ENCODE measurements around the gene PCF11. TPM values are rescaled to one million over a fixed set of nuclear protein-coding genes. Genes with fewer than 3 reads are reported as not detected.

The PCF11 gene
- total and polyA plus RNA-seq, 2 of the 13 experiments (the other 11 are each of a cell fraction or from before 2014, with no cell fraction given) = 40.3 to 47.7 TPM

DNA sequence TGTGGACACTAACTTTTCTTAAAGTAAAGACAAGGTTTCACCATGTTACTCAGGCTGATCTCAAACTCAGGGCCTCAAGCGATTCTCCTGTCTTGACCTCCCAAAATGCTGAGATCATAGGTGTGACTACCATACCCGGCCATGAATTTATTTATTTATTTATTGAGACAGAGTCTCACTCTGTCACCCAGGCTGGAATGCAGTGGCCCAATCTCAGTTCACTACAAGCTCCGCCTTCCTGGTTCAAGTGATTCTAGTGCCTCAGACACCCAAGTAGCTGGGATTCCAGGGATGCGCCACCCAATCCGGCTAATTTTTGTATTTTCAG is 29.7 kb upstream of the PCF11 start:
- no peak overlapping the region for H3K4me2 ChIP-seq (ENCODE audit: low read depth, low read length)
- no peaks in the 10 kb centered on the region for H3K36me3 ChIP-seq (replicated peaks in 1 of 2; ENCODE audit: control insufficient read depth in 1 of 2, insufficient read depth in 2 of 2, low read length in 2 of 2)
- DNase-seq (ENCODE audit: low spot score) (no peak), ATAC-seq (no peak), FAIRE-seq (no peak)
- H3K27ac ChIP-seq (ENCODE audit: extremely low read length, insufficient read depth, low read length) = no peak overlapping the region
- WGBS (ENCODE audit: low lambda C conversion rate) = 62% methylated on average over 5 of the region's 5 CpGs
- no peak overlapping the region for H3K4me3 ChIP-seq (replicated peaks in 1 of 3; ENCODE audit: insufficient read depth in 1 of 3, low read depth in 2 of 3, low read length in 3 of 3)
- H3K79me2 ChIP-seq (ENCODE audit: insufficient read depth, low read length) = no peaks in the 10 kb centered on the region
- no peak for TF ChIP-seq MAFG (CRISPR knock-in tag; IDR thresholded peaks at IDR 0.05)
- no peak for TF ChIP-seq ZC3H13 (CRISPR knock-in tag; IDR thresholded peaks at IDR 0.05)
- TF ChIP-seq ZSCAN31 (CRISPR knock-in tag; IDR thresholded peaks at IDR 0.05; ENCODE audit: low read depth) = no peak
- no peak for TF ChIP-seq ZNF775 (CRISPR knock-in tag; IDR thresholded peaks at IDR 0.05; ENCODE audit: borderline replicate concordance)
- TF ChIP-seq, protein P1, sequence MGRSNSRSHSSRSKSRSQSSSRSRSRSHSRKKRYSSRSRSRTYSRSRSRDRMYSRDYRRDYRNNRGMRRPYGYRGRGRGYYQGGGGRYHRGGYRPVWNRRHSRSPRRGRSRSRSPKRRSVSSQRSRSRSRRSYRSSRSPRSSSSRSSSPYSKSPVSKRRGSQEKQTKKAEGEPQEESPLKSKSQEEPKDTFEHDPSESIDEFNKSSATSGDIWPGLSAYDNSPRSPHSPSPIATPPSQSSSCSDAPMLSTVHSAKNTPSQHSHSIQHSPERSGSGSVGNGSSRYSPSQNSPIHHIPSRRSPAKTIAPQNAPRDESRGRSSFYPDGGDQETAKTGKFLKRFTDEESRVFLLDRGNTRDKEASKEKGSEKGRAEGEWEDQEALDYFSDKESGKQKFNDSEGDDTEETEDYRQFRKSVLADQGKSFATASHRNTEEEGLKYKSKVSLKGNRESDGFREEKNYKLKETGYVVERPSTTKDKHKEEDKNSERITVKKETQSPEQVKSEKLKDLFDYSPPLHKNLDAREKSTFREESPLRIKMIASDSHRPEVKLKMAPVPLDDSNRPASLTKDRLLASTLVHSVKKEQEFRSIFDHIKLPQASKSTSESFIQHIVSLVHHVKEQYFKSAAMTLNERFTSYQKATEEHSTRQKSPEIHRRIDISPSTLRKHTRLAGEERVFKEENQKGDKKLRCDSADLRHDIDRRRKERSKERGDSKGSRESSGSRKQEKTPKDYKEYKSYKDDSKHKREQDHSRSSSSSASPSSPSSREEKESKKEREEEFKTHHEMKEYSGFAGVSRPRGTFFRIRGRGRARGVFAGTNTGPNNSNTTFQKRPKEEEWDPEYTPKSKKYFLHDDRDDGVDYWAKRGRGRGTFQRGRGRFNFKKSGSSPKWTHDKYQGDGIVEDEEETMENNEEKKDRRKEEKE (IDR thresholded peaks at IDR 0.05) = no peak
- TF ChIP-seq, protein P2, sequence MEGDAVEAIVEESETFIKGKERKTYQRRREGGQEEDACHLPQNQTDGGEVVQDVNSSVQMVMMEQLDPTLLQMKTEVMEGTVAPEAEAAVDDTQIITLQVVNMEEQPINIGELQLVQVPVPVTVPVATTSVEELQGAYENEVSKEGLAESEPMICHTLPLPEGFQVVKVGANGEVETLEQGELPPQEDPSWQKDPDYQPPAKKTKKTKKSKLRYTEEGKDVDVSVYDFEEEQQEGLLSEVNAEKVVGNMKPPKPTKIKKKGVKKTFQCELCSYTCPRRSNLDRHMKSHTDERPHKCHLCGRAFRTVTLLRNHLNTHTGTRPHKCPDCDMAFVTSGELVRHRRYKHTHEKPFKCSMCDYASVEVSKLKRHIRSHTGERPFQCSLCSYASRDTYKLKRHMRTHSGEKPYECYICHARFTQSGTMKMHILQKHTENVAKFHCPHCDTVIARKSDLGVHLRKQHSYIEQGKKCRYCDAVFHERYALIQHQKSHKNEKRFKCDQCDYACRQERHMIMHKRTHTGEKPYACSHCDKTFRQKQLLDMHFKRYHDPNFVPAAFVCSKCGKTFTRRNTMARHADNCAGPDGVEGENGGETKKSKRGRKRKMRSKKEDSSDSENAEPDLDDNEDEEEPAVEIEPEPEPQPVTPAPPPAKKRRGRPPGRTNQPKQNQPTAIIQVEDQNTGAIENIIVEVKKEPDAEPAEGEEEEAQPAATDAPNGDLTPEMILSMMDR (CRISPR knock-in tag; IDR thresholded peaks at IDR 0.05) = no peak
- TF ChIP-seq, protein P3, sequence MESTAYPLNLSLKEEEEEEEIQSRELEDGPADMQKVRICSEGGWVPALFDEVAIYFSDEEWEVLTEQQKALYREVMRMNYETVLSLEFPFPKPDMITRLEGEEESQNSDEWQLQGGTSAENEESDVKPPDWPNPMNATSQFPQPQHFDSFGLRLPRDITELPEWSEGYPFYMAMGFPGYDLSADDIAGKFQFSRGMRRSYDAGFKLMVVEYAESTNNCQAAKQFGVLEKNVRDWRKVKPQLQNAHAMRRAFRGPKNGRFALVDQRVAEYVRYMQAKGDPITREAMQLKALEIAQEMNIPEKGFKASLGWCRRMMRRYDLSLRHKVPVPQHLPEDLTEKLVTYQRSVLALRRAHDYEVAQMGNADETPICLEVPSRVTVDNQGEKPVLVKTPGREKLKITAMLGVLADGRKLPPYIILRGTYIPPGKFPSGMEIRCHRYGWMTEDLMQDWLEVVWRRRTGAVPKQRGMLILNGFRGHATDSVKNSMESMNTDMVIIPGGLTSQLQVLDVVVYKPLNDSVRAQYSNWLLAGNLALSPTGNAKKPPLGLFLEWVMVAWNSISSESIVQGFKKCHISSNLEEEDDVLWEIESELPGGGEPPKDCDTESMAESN (CRISPR knock-in tag; conservative IDR thresholded peaks at IDR 0.05) = no peak
- TF ChIP-seq TAF1 (CRISPR knock-in tag; IDR thresholded peaks at IDR 0.05) = no peak
- no peak for TF ChIP-seq SOX13 (IDR thresholded peaks at IDR 0.05)
- no peak for TF ChIP-seq SOX13 (CRISPR knock-in tag; conservative IDR thresholded peaks at IDR 0.05 in 1 of 2, IDR thresholded peaks at IDR 0.05 in 1 of 2)
- TF ChIP-seq XBP1 (CRISPR knock-in tag; IDR thresholded peaks at IDR 0.05) = no peak
- TF ChIP-seq SRSF1 (optimal IDR thresholded peaks at IDR 0.05; ENCODE audit: low read depth, low read length) = no peak
- TF ChIP-seq ZMYM2 (CRISPR knock-in tag; IDR thresholded peaks at IDR 0.05) = no peak
- no peak for TF ChIP-seq NONO (IDR thresholded peaks at IDR 0.05)
- TF ChIP-seq NONO (CRISPR knock-in tag; conservative IDR thresholded peaks at IDR 0.05) = no peak
- no TSS peak for BruUV-seq (replicated peaks)
- in situ Hi-C loops (cut with HindIII; ENCODE audit: extremely low pct_ligation_motif_present, low pct_unique_long_range_greater_than_20kb) (no loop called here), intact Hi-C loops (cut with micrococcal nuclease; ENCODE audit: unreplicated experiment) (no loop called here)
- POLR2A ChIA-PET = interaction anchor here (1.0 kb wide), 1 partner anchor 30 kb away, joined by 3 read pairs; the partner anchor contains the start of gene PCF11
- no peaks in the 10 kb centered on the region for H3K9me3 ChIP-seq (ENCODE audit: low read length)
- H3K4me1 ChIP-seq (ENCODE audit: insufficient read depth, low read length) = no peaks in the 10 kb centered on the region
- H3K9ac ChIP-seq (ENCODE audit: insufficient read depth, low read depth, low read length) = no peak overlapping the region
- no peaks in the 10 kb centered on the region; a peak in 2 of 5 replicates for H3K27me3 ChIP-seq (ENCODE audit: control insufficient read depth in 1 of 2, insufficient read depth in 2 of 2, low read length in 2 of 2)
- CTCF ChIA-PET (ENCODE audit: low intra/inter-chr PET ratio, low total read pairs) = no interaction called here
- no peak overlapping the region for H2AFZ ChIP-seq (ENCODE audit: low read length)
- H4K20me1 ChIP-seq (ENCODE audit: insufficient read depth, low read length) = no peaks in the 10 kb centered on the region
